ENCODE measurements around the gene MFSD12.
"Not testable (repeated sequence)": the region's sequence is repeated elsewhere in the genome, so short reads cannot be mapped to it uniquely, and the experiment has no call there.

The MFSD12 gene

DNA sequence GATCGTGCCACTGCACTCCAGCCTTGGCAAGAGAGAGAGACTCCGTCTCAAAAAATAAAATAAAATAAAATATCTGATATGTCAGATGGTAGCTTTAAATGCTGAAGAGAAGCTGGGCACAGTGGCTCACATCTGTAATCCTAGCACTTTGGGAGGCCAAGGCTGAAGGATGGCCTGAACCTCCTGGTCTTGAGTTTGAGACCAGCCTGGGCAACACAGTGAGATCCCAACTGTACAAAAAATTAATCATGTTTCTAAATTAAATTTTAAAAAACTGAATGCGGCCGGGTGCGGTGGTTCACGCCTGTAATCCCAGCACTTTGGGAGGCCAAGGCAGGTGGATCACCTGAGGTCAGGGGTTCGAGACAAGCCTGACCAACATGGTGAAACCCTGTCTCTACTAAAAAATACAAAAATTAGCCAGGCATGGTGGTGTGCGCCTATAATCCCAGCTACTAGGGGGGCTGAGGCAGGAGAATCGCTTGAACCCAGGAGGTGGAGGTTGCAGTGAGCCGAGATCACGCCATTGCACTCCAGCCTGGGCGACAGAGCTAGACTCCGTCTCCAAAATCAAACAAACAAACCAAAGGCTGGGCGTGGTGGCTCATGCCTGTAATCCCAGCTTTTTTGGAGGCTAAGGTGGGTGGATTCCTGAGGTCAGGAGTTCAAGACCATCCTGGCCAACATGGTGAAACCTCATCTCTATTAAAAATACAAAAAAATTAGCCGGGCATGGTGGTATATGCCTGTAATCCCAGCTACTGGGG is 26.8 kb upstream of the MFSD12 start:
- not testable (repeated sequence) for DNase-seq

DNA sequence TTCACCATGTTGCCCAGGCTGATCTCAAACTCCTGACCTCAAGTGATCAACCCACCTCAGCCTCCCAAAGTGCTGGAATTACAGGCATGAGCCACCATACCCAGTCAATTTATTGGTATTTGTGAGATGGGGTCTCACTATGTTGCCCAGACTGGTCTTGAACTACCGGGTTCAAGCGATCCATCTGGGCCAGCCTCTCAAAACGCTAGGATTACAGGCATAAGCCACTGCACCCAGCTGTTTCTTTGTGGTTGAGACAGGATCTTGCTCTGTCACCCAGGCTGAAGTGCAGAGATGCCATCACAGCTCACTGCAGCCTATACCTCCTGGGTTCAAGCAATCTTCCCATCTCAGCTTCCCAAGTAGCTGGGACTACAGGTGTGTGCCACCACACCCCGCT is 24.4 kb upstream of the MFSD12 start:
- not testable (repeated sequence) for DNase-seq

DNA sequence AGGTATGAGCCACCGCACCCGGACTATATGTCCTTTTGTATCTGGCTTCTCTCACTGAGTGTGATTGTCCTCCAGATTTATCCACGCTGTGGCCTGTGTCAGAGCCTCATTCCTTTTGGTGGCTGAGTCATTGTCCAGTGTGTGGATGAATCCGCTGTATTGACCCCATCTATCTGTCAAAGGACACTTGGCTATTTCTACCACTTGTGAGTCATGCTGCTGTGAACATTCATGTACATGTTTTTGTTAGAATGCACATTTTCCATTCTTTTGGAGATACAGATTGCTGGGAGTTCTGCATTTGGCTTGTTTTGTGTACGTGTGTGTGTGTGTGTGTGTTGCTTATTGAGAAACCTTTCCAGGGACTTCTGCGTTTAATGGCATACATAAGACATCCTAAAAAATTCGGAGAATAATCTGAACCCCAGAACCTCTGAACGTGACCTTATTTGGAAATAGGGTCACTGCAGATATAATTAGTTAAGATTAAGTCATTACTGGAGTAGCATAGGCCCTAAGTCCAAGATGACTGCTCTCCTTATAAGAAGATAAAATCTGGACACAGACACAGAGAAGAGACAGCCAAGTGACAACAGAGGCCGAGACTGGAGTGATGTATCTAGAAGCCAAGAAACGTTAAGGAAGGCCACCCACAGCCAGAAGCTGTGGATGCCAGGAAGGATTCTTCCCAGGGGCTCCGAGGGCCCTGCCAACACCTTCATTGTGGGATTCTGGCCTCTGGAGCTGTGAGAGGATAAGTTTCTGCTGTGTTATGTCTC is 23.0 kb upstream of the MFSD12 start:
- no peak for DNase-seq

DNA sequence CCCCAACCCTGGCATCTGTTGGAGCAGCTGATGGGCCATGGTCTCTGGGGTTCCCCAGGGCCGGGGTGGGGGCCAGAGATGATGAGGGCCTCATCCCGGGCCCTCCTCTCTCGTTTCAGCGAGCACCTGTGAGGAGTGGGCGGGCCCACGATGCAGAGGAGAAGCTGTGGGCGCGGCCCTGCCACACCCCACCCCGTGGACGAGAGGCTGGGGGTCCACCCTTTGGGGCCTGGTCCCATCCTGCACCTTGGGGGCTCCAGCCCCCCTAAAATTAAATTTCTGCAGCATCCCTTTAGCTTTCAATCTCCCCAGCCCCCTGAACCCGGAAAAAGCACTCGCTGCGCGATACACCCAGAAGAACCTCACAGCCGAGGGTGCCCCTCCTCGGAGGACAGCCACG is 21.0 kb upstream of the MFSD12 start:
- no peak for DNase-seq

DNA sequence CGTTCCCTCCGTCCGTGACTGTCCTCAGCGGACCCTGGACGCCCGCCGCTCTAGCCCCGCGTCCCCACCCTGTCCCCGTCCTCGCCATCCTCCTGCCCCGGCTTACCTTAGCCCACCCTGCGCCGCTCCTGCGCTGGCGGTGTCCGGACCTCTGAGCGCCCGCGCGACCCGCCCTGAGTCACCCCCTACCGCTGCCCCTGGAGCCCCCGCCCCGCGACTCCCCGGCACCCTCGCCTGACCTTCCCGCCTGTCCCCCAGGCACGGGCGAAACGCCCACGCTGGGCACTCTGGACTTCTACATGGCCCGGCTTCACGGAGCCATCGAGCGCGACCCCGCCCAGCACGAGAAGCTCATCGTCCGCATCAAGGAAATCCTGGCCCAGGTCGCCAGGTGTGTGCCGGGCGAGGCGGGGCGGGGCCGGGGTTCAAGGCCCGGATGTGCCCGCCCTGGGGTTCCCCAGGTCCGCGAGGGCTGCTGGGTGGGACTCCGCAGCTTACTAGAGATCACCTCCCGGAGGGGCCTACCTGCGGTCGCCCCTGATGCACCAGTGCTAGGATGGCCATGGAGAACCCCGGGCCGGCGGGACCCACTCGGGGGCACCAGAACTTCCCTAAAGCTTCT is 20.4 kb upstream of the MFSD12 start:
- DNase-seq, result no peak

DNA sequence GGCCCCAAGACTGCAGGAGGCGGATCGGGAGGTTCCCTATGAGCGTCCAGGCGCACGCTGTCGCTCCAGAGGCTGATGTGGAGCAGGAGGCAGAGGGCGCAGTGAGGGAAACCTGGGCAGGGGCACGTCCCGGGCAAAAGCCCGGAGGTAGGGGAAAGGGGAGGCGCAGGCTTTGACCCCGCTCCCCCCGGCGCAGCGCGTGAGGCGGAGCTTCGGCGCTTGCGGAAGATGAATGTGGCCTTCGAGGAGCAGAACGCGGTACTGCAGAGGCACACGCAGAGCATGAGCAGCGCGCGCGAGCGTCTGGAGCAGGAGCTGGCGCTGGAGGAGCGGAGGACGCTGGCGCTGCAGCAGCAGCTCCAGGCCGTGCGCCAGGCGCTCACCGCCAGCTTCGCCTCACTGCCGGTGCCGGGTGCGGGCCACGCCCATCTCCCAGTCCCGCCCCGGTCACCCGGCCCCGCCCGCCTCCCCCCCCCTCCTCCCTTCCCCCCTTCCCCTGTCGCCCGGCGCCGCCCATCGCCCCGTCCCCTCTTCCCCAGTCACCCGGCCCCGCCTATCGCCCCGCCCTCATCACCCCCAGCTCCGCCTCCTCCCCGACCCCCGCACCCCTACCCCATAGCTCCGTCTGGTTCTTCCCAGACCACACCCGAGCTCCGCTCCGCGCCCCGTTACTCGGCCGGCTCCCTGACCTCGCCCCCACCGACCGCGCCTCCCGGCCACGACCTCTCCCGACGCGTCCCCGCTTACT is 19.5 kb upstream of the MFSD12 start:
- no peak for DNase-seq

DNA sequence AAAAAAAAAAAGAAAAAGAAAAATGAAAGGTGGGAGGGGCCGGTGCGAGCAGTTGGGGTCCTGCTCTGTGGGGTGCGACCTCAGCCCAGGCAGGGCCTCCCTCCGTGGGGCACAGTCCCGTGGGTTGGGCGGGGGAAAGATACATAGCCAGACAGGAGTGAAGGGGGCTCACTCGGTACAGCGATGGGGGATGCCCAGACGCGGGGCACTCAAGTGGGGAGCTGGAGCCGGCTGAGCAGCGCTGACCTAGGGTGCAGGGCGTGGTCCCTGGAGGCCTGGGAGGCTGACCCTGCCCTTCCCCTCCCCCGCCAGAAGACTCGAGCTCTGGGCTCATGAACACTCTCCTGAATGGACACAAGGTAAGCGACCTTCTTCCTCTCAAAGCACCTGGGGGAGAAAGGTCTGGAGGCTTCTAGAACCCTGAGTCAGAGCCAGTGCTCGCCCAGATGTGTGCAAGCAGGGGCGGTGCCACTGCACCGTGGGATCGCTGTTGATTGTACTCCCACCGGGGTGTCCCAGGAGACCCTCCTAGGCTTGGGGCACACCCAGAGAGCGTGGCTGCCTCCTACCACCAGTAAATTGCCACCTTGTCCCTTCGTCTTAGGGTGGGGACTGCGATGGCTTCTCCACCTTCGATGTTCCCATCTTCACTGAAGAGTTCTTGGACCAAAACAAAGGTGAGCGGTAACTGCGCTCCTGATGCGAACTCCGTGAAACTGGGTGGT is 18.7 kb upstream of the MFSD12 start:
- DNase-seq, result no peak

DNA sequence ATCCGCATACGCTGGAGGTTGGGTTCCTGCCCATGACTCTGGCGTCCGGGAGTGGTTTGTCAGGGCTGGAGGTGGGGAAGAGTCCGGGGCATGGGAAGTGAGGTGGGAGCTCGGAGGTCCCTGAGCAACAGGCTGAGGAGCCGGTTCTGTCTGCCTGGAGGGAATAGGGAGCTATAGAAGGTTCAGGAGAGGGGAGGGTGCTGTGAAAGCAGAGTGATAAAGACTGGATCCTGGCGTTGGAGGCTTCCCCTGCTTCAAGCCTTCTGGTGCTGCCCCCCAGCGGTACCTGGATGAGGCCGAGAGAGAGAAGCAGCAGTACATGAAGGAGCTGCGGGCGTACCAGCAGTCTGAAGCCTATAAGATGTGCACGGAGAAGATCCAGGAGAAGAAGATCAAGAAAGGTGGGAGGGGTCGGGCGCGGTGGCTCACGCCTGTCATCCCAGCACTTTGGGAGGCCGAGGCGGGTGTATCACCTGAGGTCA is 17.9 kb upstream of the MFSD12 start:
- peak; percentile 32 for DNase-seq

DNA sequence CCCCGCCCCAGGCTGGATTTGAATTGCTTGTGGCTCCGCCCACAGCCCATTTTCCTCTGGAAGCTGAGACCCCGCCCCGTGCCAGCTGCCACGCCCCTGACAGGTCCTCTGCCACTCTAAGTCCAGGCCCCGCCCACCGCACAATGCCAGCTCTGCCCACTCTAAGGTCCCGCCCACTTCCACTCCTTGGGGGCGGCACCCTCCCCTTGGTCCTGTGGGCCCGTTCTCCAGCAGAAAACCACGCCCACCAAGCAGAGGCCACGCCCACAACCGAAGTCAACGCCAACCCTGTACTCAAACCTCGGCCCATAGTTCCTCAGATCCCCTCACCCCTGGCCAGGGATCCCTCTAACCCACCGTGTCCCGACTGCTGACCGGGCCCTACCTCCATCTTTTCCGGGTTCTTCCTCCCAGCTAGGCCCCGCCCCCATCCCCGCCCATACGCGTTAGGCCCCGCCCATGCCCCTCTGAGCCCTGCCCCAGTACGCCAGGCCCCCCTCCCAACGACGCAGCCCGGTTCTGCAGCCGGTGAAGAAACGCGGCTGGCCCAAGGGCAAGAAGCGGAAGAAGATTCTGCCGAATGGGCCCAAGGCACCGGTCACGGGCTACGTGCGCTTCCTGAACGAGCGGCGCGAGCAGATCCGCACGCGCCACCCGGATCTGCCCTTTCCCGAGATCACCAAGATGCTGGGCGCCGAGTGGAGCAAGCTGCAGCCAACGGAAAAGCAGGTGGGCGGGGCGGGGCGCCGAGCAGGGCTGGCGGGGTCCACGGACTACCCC is 16.7 kb upstream of the MFSD12 start:
- DNase-seq, result peak; percentile 81

DNA sequence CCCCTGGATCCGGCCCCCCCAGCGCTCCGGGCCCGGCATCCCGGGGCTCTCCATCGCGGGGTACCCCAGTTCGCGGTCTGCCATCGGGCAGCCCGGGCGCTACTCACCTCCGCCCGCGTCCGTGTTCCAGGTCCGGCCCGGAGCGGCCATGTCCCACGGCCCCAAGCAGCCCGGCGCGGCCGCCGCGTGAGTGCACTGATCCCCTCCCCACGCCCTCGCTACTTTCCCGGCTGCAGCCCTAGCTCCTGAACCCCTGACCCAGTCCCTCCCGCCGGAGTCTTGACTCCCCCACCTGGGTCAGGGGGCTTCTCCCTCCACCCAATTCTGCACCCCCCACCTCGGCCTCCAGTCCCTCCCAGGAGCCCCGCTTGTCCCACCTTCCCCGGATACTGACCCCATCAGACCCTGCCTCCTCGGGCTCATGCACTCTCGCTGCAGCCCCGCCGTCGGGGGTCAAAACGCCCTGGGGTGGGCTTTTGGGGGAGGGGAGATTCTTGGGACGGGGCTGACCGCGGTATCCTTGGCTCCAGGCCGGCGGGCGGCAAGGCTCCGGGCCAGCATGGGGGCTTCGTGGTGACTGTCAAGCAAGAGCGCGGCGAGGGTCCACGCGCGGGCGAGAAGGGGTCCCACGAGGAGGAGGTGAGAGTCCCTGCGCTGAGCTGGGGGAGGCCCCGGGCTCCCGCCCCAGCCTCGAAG is 15.9 kb upstream of the MFSD12 start:
- no peak for DNase-seq

DNA sequence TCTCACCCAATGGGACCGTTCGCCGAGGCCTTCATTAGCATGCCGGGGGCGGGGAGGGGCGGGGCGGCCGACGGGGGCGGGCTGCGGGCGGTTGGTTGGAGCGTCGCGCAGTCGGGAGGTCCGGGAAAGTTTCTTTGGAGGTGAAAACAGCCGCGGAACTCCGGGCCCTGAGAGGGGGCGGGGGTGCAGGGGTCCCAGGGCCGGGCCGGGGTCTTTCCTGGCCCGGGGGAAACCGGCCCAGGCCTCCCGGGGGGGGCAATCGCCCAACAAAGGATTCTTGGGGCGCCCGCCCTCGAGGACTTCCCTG is 15.4 kb upstream of the MFSD12 start, which contains the start of gene HMG20B:
TSS of gene HMG20B (plus strand) at position 90 of the 307 bp plus-strand sequence. CDS start 366 bp downstream, outside the sequence.
- no peak for DNase-seq

DNA sequence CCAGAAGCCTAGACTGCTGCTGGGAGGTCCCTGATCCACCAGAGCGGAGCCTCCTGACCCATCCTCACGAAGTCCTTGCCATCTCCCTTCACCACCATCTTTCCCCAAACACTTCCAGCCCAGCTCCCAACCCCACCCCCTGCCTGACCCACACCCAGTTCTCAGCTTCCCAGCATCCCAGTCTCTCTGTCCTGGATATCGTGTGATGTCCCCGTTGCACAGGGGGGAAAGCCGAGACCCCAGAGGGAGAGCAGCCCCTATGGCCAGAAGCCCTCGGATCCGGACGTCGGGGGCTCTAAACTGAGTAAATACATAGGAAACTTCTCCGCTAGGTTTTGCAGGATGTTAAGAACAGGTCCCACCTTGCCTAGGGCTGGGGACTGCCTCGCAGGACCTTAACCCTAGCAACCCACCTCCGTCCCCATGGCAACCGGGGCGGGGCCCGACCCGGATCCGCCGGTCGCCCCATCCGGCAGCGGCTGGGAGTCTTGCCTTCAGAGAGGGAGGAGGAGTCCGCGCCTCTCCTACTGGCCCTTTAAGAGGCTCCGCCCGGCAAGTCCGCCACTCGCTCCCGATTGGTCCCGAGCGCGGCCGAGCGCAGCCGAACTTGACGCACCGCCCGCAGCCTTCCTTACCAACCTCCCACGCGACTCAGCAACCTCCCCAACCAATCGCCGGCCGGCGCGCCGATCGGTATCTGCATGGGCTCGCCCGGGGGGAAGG is 14.9 kb upstream of the MFSD12 start:
- DNase-seq, result peak; percentile 99

DNA sequence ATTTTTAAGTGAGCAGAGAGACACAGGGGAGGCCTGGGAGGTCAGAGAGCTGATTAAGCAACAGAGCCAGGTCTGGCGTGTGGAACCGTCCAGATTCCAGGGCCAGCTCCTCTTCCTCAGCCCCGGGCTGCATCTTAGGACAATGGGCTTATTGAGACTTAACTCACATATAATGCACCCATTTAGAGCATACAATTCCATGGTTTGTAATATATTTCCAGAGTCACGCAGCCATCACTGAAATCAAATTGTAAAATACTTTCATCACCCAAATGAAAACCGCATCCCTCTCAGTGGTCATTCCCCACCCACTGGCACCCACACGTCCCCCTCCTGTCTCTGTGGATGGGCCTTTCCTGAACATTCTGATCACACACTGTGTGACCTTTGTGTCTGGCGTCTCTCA is 13.2 kb upstream of the MFSD12 start:
- DNase-seq, result no peak

DNA sequence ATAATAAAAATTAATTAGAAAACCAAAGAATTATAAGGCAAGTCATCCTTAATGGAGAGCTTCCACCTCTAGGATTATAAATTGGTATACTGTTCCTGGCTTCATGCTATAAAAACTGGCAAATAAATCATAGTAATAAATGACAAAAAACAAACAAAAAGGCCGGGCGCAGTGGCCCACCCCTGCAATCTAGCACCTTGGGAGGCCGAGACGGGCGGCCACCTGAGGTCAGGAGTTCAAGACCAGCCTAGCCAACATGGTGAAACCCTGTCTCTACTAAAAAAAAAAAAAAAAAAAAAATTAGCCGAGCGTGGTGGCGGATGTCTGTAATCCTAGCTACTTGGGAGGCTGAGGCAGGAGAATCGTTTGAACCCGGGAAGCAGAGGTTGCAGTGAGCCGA is 12.7 kb upstream of the MFSD12 start:
- not testable (repeated sequence) for DNase-seq

DNA sequence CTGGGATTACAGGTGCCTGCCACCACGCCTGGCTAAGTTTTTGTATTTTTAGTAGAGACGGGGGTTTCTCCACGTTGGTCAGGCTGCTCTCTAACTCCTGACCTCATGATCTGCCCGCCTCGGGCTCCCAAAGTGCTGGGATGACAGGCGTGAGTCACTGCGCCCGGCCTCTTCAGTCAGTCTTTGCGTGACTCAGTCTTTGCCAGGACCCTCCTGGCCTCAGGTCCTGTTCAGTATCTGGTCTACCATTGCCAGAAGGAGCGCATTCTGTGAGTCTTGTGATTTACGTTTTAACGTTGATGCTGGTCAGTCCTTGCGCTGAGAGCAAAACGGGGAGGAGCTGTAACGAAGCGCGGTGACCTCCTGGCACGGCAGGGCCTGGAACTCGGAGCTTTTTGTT is 7.8 kb upstream of the MFSD12 start:
- DNase-seq, result no peak

DNA sequence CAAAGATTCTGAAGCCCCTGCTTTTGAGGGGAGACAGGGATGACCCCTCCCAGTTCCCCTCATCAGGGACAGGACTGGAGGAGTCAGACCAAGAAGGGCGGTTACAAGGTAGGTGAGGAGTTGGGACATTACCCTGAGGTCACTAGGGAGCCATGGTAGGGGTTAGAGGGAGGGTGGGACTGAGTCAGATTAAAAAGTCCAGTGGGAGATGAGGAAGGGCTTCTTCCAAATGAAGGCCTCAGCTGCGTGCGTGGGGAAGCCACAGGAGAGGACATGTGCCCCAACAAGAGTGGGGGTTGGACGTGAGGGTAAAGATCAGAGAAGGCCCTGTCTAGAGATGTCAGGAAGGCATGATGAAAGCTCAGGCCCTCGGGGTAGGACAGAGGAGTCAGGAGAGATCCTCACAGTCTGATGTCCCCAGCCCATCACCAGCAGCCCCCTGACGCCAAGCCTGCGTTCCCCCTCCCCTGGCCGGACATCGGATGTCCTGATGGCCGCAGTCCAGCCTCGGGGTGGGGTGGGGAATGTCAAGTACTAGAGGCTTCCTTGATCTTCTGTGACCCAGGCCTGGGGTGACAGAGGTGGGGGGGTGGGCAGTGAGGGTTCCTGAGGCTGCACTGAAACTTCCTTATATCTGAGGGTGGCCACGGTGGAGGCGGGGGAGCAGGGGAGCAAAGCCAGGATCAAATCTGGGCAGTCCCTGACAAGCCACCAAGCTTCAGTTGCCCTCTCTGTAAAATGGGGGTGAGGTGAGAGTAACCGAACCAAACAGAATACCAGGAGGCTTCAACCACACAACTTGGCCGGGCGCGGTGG is 6.5 kb upstream of the MFSD12 start:
- no peak for DNase-seq

DNA sequence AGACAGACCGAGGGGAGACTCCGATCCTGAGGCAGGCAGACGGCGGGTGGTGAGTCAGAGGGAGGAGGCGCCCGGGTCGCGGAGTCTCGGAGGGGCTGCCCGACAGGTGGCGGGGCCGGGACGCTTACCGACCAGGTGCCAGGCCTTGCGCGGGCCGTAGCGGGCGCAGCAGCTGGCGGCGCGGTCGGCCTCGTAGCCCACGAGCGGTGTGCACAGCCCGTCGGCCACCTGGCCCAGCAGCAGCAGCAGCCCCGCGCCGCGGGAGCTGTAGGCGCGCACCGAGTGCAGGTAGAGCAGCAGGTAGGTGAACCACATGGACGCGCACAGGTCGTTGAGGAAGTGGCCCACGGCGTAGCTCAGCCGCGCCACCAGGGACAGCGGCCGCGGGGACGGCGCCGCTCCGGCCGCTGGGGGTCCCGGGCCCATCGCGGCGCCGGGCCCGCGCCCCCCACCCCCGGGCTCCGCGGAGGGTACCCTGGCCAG is 367 bp downstream of the MFSD12 start:
- DNase-seq, result peak; percentile 71

DNA sequence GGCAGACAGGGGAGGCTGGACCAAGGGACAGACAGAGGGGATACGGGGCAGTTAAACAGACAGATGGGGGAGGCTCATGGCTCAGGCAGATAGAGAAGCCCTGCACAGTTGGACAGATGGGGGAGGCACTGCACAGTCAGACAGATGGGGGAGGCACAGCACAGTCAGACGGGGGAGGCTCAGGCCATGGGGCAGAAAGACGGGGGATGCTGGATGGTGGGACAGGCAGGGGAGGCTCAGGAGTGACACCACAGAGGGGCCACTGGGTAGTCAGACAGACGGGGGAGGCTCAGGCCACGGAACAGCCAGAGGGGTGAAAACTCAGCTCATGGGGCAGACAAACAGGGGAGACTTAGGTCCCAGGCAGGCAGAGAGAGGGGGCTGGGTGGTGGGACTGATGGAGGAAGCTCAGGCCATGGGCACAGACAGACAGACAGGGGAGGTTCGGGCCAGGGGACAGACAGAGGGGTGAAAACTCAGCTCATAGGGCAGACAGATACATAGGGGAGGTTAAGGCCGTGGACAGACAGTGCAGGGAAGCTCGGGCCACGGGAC is 886 bp downstream of the MFSD12 start:
- no peak for DNase-seq

Data from activated CD4-positive, alpha-beta T cell treated with anti-CD3 and anti-CD28 coated beads, Interleukin-2, amount 50 U/mL, for 1 hour (primary cell).